Epithelial cell of prostate (primary cell): ENCODE results near the gene FBLN5.

Experiments
- DNase-seq: peaks from one replicate; pipeline ENCODE4 v3.0.0-alpha.2; 2011; ENCODE audit warnings: low read depth, low spot score
- H3K27ac ChIP-seq: fragments of 450-650 bp; 2 replicates; pipeline ENCODE4 v1.5.1; 2017; ENCODE audit warnings: mild to moderate bottlenecking

The FBLN5 gene

DNA sequence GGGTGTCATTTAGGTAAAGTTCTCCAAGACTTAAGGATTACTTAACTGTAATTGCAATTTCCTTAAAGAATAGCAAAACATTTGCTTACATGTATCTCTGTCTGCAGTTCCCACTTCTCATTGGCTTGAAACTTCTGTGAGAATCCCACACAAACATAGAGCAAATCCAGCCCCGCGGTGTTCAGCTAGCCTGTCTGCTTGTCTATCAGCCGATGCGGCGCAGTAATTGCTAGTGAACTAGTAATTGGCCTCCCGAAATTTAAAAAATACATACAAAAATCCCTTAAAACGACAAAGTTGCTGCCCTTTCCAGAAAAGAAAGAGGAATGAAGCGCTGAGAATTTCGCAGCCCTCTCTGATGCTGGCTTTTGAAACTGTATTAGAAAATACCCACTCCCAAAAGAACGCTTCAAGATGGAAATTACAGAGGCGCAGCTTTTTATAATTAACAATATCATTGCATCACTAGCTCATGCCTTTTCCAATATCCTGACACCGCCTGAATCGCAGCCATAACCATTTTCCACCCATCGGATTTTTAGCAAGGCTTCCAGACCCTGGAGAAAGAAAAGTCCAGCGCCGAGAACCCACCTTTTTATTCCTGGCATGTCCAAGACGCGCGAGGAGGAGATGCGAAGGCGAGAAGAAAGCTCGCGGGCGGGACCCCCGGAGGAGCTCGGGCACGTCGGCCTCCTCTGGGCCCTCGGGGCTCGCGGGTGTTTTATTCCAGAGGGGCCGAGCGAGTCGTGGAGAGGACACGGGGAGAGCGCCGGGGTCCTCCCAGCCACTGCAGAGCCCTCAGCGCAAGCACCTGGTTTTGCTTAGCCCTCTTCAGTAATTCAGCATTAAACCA, 646 bp downstream of the FBLN5 start:
- DNase-seq = no peak
- H3K27ac ChIP-seq = no peak overlapping the region

DNA sequence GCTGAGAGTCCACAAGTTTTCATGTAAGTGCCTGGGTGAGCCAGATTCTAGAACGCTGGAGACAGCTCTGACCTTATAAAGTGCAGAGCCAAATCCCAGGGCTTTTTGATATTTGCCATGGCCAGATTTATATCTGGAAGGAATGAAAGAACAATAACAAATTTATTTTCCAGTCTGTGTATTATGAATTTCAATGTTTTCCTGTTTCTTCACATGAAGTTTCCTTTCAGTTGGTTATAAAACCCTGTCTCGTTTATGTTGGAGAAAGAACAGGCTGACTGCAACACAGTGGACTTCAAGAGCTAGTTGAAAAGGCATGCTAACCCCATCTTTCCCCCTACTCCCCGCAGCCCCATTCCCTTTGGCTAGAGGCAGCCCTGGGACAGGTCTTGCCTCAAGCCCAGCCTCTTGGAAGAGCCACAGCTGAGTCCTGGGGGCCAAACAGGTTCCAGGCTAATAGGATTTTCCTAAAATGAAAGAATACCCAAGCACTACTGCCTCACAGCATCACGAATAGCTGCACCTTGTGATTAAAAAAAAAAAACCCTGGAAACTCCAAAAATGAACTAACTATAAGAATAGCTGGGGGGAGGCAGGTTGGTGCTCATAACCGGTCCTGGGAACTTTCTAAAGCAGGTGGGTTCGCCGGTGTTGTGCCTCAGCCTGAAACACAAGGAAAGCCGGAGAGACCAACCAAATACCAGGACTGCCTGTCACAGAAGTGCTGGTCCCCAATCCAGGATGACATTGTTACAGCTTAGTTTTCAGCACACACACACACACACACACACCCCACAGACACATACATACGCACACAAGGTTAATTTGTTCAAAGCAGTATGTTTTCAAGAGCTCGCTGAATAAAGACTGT, 1.5 kb downstream of the FBLN5 start:
- DNase-seq = no peak
- no peak overlapping the region for H3K27ac ChIP-seq

DNA sequence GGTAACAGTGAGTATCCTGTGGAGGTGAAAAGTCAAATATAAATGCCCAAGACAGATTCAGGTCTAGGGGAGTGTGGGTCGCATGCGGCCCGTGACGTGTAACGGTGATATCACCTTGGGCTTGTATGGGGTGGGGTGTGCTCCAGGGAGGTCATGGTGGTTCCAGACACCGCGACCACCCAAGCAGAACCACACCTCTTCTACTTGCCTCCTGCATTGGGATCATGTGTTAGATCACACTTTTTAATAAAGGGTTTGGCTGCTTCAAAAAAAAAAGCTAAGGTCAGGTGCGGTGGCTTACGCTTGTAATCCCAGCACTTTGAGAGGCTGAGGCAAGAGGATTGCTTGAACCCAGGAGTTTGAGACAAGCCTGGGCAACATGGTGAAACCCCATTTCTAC, 4.5 kb downstream of the FBLN5 start:
- no peak overlapping the region for H3K27ac ChIP-seq
- no peak for DNase-seq

DNA sequence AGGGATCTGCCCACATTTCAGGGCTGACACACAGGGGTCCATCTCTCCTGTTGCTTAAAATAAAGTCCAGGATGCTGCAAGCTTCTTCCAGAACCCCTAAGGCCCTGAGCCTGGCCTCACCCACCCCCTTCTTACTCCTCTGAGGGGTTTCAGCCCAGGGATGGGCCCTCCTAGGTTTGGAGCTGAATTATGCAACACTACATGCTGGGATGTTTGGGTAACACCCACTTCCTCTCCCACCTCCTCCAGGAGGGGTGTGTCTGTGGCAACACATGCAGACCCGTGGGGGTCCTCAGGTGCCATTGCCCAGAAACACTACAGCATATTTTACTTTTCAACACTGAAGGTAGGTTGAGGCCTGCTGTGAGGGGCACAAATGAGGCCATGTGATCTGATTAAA, 5.4 kb downstream of the FBLN5 start:
- no peak for DNase-seq
- no peak overlapping the region for H3K27ac ChIP-seq

DNA sequence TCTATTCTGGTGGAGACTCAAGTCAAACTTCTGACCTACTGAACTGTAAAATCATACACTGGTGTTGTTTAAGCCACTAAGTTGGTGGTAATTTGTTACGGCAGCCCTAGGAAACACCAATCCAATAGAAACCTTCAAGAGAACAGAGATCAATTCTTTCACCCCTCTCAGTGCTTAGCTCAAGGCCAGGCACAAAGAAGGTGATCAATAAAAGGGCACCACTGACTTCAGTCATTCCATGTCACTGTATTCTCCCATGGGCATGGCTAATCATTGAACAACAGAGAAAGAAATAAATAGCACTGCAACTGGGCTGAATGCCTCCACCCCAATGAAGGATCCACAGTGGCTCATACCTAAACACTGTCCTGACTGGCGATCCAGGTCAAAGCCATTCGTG, 7.3 kb downstream of the FBLN5 start:
- H3K27ac ChIP-seq = no peak overlapping the region
- DNase-seq = no peak

DNA sequence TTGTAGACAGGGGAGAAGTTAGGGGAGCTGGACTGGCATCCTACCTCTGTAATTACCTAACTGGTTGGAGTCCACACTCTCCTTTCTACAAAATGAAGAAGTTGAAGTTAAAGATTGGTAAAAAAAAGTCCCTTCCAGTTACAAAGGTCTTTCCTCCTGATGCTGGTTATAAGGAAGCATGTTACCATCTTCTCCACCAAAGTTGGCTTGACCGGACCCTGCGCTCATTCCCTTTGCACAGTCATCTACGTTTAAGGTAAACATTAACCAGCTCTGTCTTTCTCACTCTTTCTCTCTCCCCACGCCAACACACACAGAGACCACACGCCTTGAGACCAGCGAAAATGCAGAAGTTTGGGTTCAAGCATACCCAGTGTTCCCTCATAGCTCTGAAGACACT, 11.9 kb downstream of the FBLN5 start:
- H3K27ac ChIP-seq = no peak overlapping the region
- DNase-seq = no peak

DNA sequence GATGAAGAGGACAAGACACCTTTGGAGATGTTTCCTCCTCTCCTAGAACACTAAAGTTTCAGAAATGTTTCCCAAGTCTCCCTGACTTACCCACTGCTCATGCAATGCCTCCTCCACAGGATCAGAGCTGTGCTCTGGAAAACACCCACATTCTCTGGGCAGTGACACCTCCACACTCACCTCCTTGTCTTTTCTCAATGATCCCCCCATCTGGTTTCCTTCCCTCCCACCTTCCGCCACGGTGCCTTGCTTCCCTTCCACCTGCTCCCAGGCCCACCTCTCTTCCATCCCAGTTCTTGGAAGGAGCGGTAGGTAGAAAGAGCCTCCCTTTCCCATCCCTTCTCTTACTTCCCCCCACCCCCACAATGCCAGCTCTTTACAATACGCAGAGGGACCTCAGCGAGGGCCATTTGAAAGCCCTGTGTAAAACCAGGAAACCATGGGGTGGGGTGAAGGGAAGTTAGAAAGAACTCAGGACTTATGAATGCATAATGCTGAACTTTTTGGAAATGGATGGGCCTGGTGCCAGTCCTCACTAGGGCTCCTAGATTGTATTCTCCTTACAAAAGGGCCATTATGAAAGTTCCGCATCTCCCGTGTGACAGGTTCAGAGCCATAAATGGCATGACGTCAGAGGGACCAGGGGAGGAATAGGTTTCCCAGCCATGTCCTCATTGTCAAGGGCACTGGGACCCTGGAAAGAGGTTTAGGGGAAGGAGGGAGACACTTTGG, 12.8 kb downstream of the FBLN5 start:
- no peak for DNase-seq

DNA sequence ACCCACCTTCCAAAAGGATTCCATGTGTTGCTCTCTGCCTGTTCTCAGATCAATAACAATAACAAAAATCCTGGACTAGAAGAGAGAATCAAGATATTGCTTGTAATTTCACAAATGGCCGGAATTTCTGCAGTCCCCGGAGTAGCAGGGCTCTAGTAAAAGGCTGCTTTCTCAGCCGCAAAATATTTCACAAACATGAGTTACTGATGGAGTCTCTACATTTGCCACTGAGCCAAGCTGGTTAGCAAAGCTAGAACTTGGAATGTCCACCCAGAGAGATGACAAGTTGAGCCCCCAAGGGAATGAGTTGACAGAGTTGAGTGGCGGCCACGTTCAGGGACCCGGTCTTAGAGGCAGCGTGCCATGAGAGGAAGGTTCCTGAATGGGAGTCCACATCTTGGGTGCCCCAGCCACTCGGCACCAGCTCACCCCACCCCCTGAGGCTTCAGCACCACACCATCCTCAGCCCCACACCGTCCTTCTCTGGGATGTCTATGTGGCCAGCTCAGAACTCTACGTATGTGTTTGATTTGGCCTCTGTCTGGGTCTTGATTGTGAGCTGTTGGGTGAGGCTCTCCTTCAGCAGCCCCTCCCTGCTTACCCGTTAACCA, 15.9 kb downstream of the FBLN5 start:
- no peak overlapping the region for H3K27ac ChIP-seq
- no peak for DNase-seq

More for the DNA sequence above, 12.8 kb downstream of the FBLN5 start:
- no peak overlapping the region for H3K27ac ChIP-seq

DNA sequence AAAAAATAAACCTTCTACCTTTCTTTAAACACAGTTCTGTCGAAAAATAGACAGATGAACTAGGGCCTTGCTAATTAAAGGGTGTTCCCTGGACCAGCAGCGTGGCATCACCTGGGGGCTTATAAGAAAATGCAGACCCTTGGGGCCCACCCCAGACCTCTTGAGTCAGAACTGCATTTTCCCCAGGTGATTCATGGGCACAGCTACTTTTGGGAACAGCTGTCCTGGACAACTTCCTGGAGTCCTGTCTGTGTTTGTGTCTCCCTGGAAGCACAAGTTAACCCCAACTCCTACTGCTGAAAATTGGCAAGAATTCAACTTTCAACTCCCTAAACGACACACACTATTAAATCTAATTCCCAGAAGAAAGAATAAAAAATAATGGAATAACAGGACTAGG, 17.8 kb downstream of the FBLN5 start:
- no peak overlapping the region for H3K27ac ChIP-seq
- no peak for DNase-seq

DNA sequence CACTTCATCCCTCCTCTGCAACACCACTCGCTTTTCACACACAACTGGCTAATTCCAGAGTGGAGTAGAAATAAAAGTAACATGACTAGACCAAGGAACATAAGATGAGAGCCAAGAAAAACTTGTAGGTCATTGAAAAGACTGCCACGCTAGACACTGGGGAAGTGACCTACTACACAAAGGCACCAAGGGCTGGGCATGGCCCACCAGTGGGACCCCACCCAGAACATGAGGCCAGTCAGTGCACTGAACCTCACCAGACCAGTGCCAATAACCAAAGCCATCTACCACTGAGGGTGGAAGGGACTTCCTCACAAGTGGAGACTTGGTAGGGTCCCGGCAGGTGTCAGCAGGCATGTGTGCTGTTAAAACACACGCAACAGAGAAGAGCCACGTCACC, 19.7 kb downstream of the FBLN5 start:
- DNase-seq = no peak

DNA sequence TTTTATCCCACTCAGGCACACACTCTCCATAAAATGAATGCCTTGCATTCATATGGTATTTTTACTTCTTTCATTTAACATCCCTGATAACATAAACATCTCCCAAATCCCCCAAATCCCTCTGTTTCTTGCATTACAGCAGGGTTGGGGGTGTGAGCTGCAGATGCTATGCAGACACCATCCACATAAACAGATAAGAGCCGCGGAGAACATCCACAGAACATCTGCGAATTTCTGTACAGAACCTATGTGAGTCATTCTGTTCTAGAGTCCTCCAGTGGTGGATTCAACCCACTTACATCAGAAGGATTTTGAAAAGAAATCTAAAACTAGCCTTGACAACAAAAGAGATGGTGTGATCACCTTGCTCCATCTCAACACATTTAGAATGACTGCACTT, 20.3 kb downstream of the FBLN5 start:
- no peak for DNase-seq
- no peak overlapping the region for H3K27ac ChIP-seq

More for the DNA sequence above, 19.7 kb downstream of the FBLN5 start:
- no peak overlapping the region for H3K27ac ChIP-seq

DNA sequence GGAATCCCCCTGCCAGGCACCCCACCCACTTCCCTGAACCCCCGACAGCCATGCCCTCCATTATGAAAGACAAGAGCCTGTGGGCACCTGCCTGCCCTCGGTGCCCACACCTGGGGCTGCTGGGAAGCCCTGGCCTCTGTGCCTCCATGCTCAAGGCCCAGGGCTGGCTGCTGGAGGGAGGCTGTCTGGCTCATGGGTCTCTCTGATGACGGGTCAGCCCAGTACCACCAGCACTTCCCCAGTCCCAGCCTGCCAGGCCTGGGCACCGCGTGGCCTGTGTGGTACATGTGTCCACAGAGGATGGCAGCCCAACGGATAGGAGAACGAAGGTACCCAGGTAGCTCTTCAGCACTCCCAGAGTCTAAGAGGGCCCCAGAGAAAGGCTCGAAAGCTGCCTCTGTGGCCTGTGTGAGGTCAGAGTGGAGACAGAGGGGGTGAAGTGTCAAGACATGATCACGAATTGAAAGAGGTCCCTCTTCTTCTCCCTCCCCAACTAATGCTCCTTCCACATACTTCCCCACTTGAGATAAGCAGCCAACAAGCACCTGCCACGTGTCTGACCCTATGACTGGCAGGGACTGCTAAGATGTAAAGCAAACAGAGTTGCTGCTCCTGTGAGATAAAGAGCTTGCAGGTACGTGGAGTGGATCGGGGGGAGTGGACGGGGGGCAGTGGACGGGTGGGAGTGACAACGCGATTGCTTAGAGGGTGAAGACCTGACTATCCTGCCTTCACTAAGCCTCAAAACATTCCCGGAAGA, 21.2 kb downstream of the FBLN5 start:
- DNase-seq = no peak
- H3K27ac ChIP-seq = no peak overlapping the region

DNA sequence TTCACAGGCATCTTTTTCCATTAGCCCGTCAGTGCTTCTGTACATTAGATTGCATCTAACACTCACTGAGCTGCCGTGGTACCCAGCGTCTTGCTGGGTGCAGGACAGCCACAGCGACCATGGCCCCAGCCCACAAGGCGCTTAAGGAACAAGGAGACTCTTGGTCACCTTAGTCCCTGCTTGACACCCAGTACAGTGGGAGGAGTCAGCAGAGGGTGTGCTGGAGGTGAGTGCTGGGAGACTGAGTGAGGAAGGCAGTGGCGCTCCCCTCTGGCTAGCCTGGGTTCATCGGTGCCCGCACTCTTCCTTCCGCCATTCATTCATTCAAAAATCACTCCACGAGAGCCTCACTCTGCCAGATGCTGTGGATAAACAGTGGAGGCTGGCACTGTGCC, 21.8 kb downstream of the FBLN5 start:
- DNase-seq = no peak
- H3K27ac ChIP-seq = no peak overlapping the region

DNA sequence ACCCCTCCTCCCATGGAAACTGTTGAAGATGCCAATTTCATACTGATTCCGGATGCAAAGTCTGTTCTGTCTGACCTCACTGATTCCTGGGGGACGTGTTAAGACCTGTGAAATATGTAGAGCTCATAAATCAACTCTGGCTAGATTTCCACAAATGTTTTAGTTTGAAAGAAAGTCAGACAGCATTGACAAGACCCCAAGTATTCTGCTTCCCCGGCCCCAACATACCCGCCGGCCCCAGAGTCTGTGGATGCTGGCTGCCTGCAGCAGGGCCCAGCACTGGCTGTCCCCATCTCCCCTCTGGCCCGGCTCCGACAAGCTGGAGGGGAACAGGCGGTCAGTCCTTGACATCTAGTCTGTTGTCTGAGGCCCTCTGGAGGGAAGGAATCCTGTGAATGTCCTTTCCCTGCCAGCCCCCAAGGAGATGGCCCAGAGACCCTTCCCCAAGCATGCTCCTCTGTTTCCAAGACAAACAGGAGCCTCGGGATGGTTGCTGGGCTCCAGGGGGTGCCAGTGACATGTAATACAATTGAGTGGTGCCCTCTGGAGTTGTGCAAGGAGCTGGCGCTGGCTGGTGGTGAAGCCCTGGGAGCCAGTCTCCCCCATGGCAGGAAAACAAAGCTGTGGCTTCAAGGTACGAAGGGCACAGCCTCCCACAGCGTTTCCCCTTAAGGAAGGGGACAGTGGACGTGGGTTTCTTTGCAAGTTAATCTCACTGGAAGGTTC, 22.3 kb downstream of the FBLN5 start:
- no peak for DNase-seq
- no peak overlapping the region for H3K27ac ChIP-seq

DNA sequence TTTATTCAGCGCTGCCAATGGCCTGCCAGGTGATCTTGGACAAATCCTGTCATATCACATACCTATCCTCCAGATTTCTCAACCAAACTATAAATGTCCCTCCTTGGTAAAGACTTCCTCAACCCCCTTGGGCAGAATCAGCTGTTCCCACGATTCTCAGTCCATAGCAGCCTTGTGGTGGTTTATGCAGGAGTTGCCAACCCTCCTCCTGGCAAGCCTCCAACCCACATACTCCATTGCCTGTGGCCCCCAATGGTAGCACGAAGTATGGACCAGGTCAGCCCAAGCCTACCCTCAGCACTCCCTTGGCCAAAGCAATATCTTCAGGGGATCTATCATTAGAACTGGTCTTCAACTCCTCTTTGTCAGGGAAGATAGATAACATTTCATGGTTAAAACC, 27.0 kb downstream of the FBLN5 start:
- no peak for DNase-seq

DNA sequence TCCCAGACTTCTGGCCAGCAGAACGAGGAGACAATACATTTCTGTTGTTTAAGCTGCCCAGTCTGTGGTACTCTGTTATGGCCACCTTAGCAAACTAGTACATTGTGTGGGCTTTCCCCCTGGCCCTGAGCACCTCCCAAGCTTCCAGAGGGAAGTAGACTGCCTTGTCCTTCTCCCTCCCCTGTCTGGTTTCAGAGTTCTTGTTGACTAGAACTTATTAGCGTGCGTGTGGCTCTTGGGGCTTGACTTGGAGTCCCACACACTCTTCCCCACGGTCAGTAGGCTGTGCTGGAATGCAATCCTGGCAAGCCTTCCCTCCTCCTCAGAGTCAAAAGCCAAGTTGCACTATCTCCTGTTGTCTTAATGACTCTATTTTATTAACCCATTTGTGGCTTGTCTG, 27.7 kb downstream of the FBLN5 start:
- no peak for DNase-seq
- H3K27ac ChIP-seq = no peak overlapping the region

More for the DNA sequence above, 27.0 kb downstream of the FBLN5 start:
- H3K27ac ChIP-seq = no peak overlapping the region

DNA sequence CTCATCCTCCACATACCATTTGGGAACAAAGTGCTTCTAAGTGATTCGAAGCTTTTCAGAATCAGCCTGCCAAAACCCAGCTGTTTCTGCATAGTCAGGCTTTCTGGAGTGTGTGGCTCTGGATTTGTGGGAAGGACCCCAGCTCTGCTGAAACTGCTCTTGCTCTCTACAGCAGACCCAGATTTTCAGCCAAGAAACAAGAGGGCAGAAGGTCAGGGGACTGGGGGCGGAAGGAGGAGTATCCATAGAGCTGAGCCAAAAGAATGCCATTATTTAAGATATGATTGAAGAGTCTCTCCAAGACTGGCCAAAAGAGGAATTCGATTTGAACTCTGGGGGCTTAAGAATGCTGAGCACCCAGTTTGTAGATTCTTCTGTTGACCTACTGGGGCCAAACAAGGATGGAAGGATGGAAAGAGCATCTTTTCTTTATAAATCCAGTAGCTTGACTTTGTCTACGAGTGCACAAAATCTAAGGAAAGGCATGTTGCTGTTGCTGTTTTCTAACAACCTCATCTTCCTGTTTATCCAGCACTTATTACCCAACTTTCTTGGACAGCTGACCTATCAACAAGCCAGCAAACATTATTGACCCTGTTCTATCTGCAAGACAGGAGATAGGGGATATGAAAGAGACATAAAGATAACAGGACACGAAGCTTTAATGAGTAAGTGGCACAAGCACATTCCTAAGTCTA, 29.2 kb downstream of the FBLN5 start:
- H3K27ac ChIP-seq = no peak overlapping the region
- no peak for DNase-seq

DNA sequence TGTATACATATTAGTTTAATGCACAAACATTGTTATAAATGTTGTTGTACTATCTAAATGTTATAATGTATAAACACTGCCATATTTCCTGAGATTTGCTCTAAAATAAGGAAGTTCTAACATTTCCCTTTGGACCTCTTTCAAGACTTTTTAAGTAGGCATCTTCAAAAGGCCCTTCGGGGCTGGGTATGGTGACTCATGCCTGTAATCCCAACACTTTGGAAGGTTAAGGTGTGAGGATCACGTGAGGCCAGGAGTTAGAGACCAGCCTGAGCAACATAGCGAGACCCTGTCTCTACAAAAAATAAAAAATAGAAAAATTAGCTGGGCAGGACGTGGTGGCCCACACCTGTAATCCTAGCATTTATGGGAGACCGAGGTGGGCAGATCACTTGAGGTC, 35.5 kb downstream of the FBLN5 start:
- H3K27ac ChIP-seq = no peak overlapping the region
- DNase-seq = no peak
